ENCODE data around the gene FARS2.

FARS2 gene

GRCh38 chr6:5459346-5459745 is 198.0 kb downstream of the FARS2 start:
- DNase-seq, result no peak
- Histone ChIP-seq H3K27ac (ENCODE audit: low read depth, low read length) (no peak overlapping the region), H3K4ac (ENCODE audit: low read depth, low read length) (no peak overlapping the region), H2BK12ac (ENCODE audit: low read length) (no peak overlapping the region), H3K23ac (ENCODE audit: low read length) (no peak overlapping the region), H3K14ac (ENCODE audit: low read length) (no peak overlapping the region), H3K4me2 (ENCODE audit: low read length) (no peak overlapping the region), H3K27me3 (ENCODE audit: insufficient read depth, low read length) (no peaks in the 10 kb centered on the region), H3K18ac (ENCODE audit: low read length) (no peak overlapping the region), H4K12ac (ENCODE audit: low read depth, low read length) (no peak overlapping the region), H4K91ac (ENCODE audit: low read depth, low read length) (no peak overlapping the region), H3K9me3 (ENCODE audit: insufficient read depth, low read depth, low read length) (no peaks in the 10 kb centered on the region), H2AFZ (ENCODE audit: insufficient read depth, low read length, poor library complexity) (no peak overlapping the region), H4K8ac (ENCODE audit: low read depth, low read length) (no peak overlapping the region), H2AK5ac (ENCODE audit: low read length) (no peak overlapping the region), H3K79me1 (ENCODE audit: low read length) (no peaks in the 10 kb centered on the region), H3K79me2 (ENCODE audit: control insufficient read depth, insufficient read depth, low read length, poor library complexity) (no peaks in the 10 kb centered on the region), H3K4me1 (ENCODE audit: control insufficient read depth in 1 of 2, insufficient read depth in 2 of 2, low read length in 2 of 2) (peaks cover 0 to 2% of the 10 kb centered on the region in 2 experiments), H3K36me3 (ENCODE audit: control insufficient read depth in 1 of 2, insufficient read depth in 2 of 2, low read length in 2 of 2) (no peaks in the 10 kb centered on the region), H3K9ac (ENCODE audit: low read length) (no peak overlapping the region), H3K4me3 (ENCODE audit: low read depth, low read length) (no peak overlapping the region), H2BK120ac (ENCODE audit: insufficient read depth, low read length, poor library complexity) (no peak overlapping the region), H2BK5ac (ENCODE audit: low read depth, low read length, poor library complexity) (no peak overlapping the region)
- WGBS (ENCODE audit: extremely low coverage, insufficient coverage, insufficient read length), result no CpG with 5 or more reads among the region's 5 CpGs

DNA sequence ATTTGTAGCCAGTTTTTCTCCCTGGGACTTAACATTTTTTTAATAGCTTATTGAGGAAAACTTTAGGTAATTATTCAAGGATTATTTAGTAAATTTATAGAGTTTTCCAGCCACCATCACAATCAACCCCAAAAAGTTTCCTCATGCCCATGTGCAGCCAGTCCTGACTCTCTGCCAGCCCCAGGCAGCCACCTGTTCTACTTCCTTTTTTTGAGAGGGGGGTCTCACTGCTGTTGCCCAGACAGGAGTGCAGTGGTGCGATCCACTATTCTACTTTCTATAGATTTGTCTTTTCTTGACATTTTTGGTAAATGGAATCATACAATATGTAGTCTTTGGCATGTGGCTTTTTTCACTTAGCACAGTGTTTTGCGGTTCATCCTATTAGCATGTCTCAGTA is 200.1 kb downstream of the FARS2 start:
- DNase-seq, result no peak
- Histone ChIP-seq H3K36me3 (ENCODE audit: control insufficient read depth in 1 of 2, insufficient read depth in 2 of 2, low read length in 2 of 2) (no peaks in the 10 kb centered on the region), H2AFZ (ENCODE audit: insufficient read depth, low read length, poor library complexity) (no peak overlapping the region), H3K4me1 (ENCODE audit: control insufficient read depth in 1 of 2, insufficient read depth in 2 of 2, low read length in 2 of 2) (peaks cover 0 to 2% of the 10 kb centered on the region in 2 experiments), H3K79me1 (ENCODE audit: low read length) (no peaks in the 10 kb centered on the region), H3K9ac (ENCODE audit: low read length) (no peak overlapping the region), H3K14ac (ENCODE audit: low read length) (no peak overlapping the region), H4K91ac (ENCODE audit: low read depth, low read length) (no peak overlapping the region), H3K4me3 (ENCODE audit: low read depth, low read length) (no peak overlapping the region), H3K23ac (ENCODE audit: low read length) (no peak overlapping the region), H3K27ac (ENCODE audit: low read depth, low read length) (no peak overlapping the region), H3K4ac (ENCODE audit: low read depth, low read length) (no peak overlapping the region), H3K9me3 (ENCODE audit: insufficient read depth, low read depth, low read length) (no peaks in the 10 kb centered on the region), H2BK12ac (ENCODE audit: low read length) (no peak overlapping the region), H3K4me2 (ENCODE audit: low read length) (no peak overlapping the region), H3K27me3 (ENCODE audit: insufficient read depth, low read length) (no peaks in the 10 kb centered on the region), H3K79me2 (ENCODE audit: control insufficient read depth, insufficient read depth, low read length, poor library complexity) (no peaks in the 10 kb centered on the region), H4K12ac (ENCODE audit: low read depth, low read length) (no peak overlapping the region), H2AK5ac (ENCODE audit: low read length) (no peak overlapping the region), H4K8ac (ENCODE audit: low read depth, low read length) (no peak overlapping the region), H2BK120ac (ENCODE audit: insufficient read depth, low read length, poor library complexity) (no peak overlapping the region), H3K18ac (ENCODE audit: low read length) (no peak overlapping the region), H2BK5ac (ENCODE audit: low read depth, low read length, poor library complexity) (no peak overlapping the region)
- WGBS (ENCODE audit: extremely low coverage, insufficient coverage, insufficient read length), result no CpG with 5 or more reads among the region's 2 CpGs

DNA sequence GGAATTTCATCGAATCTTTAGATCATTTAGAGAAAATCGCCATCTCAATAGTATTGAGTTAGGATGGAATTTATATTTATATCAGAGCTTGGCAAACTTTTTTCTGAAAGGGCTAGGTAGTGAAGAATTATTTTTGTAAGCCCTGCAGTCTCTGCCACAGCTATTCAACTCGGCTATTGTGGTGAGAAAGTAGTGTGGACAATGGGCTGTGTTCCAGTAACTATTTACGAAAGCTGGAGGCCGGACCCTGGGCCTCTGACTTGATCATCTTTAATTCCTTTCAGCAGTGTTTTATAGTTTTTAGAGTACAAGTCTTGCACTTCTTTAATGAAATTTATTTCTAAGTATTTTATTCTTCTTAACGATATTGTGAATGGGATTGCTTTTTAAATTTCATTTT is 201.5 kb downstream of the FARS2 start:
- H3K36me3 ChIP-seq (ENCODE audit: control insufficient read depth in 1 of 2, insufficient read depth in 2 of 2, low read length in 2 of 2), result no peaks in the 10 kb centered on the region

DNA sequence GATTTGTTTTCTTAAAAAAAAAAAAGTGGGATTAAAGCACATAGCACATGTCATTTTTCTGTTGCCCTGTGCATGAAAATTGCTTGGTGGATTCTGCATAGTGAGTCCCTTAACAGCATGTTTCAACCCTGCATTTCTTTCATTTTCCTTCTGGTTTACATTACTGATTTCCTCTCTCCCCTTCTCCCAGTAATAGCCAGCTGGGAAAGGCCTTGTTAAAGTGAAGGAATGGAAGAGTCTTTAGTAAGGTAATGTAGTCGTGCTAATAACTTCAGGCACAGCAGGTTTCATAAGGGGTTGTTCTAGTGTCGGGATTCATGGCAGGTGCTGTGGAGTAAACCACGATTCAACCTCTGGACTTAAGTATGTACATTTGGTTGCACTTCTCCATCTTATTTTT is 202.4 kb downstream of the FARS2 start:
- Histone ChIP-seq H4K91ac (ENCODE audit: low read depth, low read length) (no peak overlapping the region), H2BK5ac (ENCODE audit: low read depth, low read length, poor library complexity) (no peak overlapping the region), H3K18ac (ENCODE audit: low read length) (no peak overlapping the region), H3K4me2 (ENCODE audit: low read length) (no peak overlapping the region), H3K9me3 (ENCODE audit: insufficient read depth, low read depth, low read length) (no peaks in the 10 kb centered on the region), H4K8ac (ENCODE audit: low read depth, low read length) (no peak overlapping the region), H3K23ac (ENCODE audit: low read length) (no peak overlapping the region), H3K4me1 (ENCODE audit: control insufficient read depth in 1 of 2, insufficient read depth in 2 of 2, low read length in 2 of 2) (peaks cover 0 to 2% of the 10 kb centered on the region in 2 experiments), H3K27me3 (ENCODE audit: insufficient read depth, low read length) (no peaks in the 10 kb centered on the region), H2AFZ (ENCODE audit: insufficient read depth, low read length, poor library complexity) (no peak overlapping the region), H4K12ac (ENCODE audit: low read depth, low read length) (no peak overlapping the region), H3K27ac (ENCODE audit: low read depth, low read length) (no peak overlapping the region), H2AK5ac (ENCODE audit: low read length) (no peak overlapping the region), H3K4me3 (ENCODE audit: low read depth, low read length) (no peak overlapping the region), H3K4ac (ENCODE audit: low read depth, low read length) (no peak overlapping the region), H3K9ac (ENCODE audit: low read length) (no peak overlapping the region), H3K14ac (ENCODE audit: low read length) (no peak overlapping the region), H2BK120ac (ENCODE audit: insufficient read depth, low read length, poor library complexity) (no peak overlapping the region), H3K36me3 (ENCODE audit: control insufficient read depth in 1 of 2, insufficient read depth in 2 of 2, low read length in 2 of 2) (no peaks in the 10 kb centered on the region), H3K79me1 (ENCODE audit: low read length) (no peaks in the 10 kb centered on the region), H2BK12ac (ENCODE audit: low read length) (no peak overlapping the region), H3K79me2 (ENCODE audit: control insufficient read depth, insufficient read depth, low read length, poor library complexity) (no peaks in the 10 kb centered on the region)
- no peak for DNase-seq
- no CpG with 5 or more reads among the region's 3 CpGs for WGBS (ENCODE audit: extremely low coverage, insufficient coverage, insufficient read length)

More for the DNA sequence above, 201.5 kb downstream of the FARS2 start:
- Histone ChIP-seq H3K27ac (ENCODE audit: low read depth, low read length) (no peak overlapping the region), H3K79me2 (ENCODE audit: control insufficient read depth, insufficient read depth, low read length, poor library complexity) (no peaks in the 10 kb centered on the region), H2BK5ac (ENCODE audit: low read depth, low read length, poor library complexity) (no peak overlapping the region), H3K4ac (ENCODE audit: low read depth, low read length) (no peak overlapping the region), H3K4me2 (ENCODE audit: low read length) (no peak overlapping the region), H3K9me3 (ENCODE audit: insufficient read depth, low read depth, low read length) (no peaks in the 10 kb centered on the region), H2BK120ac (ENCODE audit: insufficient read depth, low read length, poor library complexity) (no peak overlapping the region), H3K27me3 (ENCODE audit: insufficient read depth, low read length) (no peaks in the 10 kb centered on the region), H4K8ac (ENCODE audit: low read depth, low read length) (no peak overlapping the region), H3K18ac (ENCODE audit: low read length) (no peak overlapping the region), H3K4me3 (ENCODE audit: low read depth, low read length) (no peak overlapping the region), H4K12ac (ENCODE audit: low read depth, low read length) (no peak overlapping the region), H3K9ac (ENCODE audit: low read length) (no peak overlapping the region), H2AFZ (ENCODE audit: insufficient read depth, low read length, poor library complexity) (no peak overlapping the region), H3K79me1 (ENCODE audit: low read length) (no peaks in the 10 kb centered on the region), H3K4me1 (ENCODE audit: control insufficient read depth in 1 of 2, insufficient read depth in 2 of 2, low read length in 2 of 2) (peaks cover 0 to 2% of the 10 kb centered on the region in 2 experiments), H4K91ac (ENCODE audit: low read depth, low read length) (no peak overlapping the region), H2BK12ac (ENCODE audit: low read length) (no peak overlapping the region), H3K23ac (ENCODE audit: low read length) (no peak overlapping the region), H2AK5ac (ENCODE audit: low read length) (no peak overlapping the region), H3K14ac (ENCODE audit: low read length) (no peak overlapping the region)
- DNase-seq, result no peak
- no CpG with 5 or more reads among the region's 6 CpGs for WGBS (ENCODE audit: extremely low coverage, insufficient coverage, insufficient read length)
